T47D (cell line): ENCODE results near the gene USH2A.

Experiments used
- DNase-seq, 2 experiments: peaks; one replicate each; pipeline versions ENCODE4 v3.0.0 to v3.0.0-alpha.2; 2011 to 2012; ENCODE audit warnings: low read depth in 1 of 2, low spot score in 1 of 2
- JUND ChIP-seq: IDR thresholded peaks from 2 replicates; pipeline ENCODE4 v1.6.1; 2012; ENCODE audit warnings: low read depth
- in situ Hi-C: cut with HindIII; loops from 2 replicates; pipeline ENCODE4 v1.10.0; 2016; ENCODE audit warnings: low sequenced_read_pairs, low pct_unique_long_range_greater_than_20kb

The USH2A gene

DNA sequence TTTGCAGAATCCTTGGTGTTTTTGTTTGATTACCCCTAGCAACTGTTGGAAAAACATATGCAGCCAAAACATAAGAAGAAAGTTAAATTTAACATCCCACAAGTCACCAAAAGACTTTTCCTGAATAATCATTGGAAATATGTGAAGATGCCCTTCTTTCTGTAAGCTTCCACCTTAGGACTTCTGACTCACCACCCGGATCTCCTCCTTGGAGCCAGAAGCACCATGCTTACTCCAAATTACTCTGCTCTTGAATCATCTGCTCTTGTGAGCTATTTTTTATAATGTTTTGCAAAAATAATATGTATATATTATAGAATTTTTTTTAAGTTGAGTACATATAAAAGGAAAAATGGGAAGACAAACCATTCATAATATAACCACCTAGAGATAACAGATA lies 464.4 kb downstream of the USH2A start:
- TF ChIP-seq JUND, result no peak
- in situ Hi-C loops, result no loop called here
- no peak for DNase-seq

DNA sequence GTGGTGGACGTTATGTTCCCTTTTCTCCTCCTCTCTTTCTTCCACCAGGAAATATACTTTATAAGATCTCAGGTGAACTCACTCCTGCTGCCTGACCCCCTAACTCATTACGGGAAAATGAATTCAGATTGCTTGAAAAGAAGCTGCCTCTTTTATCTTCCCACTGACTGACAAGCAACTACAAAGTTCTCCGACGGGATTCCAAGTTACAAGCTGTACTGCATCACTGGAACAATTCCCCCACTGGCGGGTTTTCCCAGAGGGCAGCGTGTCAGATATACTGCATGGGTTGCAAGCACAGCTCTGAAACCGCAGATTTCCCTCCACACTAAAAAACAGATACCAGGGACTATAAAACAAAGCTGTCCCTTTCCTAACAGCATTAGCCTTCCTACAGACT lies 465.6 kb downstream of the USH2A start:
- in situ Hi-C loops, result no loop called here
- no peak for DNase-seq
- no peak for TF ChIP-seq JUND

DNA sequence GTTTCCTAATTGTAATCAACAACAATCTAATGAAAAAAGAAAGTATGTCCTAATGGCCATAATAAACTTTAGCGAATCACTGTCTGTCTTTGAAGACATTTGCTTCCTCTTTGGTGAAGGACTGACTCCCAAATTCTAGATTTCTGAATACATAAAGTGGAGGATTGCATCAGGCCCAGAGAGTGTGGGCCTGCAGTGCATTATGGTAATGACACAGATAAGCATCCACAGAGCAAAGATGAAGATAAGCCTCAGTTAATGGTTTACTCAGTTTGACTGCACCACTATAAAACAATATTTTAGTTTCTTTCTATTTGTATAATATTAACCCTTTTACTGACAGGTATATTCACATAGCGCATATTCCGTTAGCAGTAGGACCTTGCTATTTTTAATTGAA lies 490.7 kb downstream of the USH2A start:
- TF ChIP-seq JUND, result no peak
- no peak for DNase-seq
- in situ Hi-C loops, result no loop called here

DNA sequence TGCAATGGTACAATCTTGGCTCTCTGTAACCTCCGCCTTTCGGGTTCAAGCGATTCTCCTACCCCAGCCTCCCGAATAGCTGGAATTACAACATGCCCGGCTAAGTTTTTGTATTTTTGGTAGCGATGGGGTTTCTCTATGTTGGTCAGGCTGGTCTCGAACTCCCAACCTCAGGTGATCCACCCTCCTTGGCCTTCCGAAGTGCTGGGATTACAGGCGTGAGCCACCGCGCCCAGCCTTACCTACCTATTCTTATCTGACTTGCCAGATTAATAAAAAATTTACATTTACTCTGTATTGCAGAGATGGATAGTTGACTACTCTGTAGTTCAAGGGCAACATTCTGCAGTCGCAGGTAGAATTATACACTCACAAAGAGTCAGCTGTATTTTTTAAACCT lies 496.6 kb downstream of the USH2A start:
- no peak for TF ChIP-seq JUND
- no peak for DNase-seq
- in situ Hi-C loops, result no loop called here

DNA sequence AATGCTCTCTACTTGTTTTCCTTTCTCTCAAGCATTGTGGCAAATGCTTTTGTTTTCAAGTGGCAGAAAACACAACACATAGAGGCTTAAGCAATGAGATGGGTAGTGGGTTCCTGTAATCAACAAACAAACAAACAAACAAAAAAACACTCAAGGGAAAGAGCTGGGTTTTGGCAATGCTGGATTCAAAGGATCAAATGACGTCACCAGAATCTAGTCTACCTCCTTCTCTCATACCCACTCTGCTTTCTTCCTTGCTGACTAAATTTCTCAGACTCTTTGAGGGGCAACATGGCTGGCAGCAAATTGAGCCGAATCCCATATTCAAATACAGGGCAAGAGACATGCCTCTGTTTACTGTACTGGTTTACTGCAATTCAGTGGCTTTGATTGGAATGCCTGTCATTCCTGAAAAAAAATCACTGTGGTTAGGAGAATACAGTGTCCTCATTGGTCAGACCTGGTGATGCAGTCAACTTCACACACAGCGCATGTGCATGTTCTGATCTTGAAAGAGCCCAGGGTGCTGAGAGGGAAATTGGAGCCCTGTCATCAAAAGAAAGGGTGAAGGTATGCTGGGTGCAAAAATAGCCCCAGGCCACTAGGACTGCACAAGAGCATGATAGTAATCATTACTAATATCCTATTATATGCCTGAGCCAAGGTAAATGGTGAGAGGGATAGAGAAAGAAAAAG lies 500.0 kb downstream of the USH2A start:
- TF ChIP-seq JUND, result no peak
- in situ Hi-C loops, result no loop called here
- peak in 1 of 2 experiments; percentile 20 for DNase-seq

DNA sequence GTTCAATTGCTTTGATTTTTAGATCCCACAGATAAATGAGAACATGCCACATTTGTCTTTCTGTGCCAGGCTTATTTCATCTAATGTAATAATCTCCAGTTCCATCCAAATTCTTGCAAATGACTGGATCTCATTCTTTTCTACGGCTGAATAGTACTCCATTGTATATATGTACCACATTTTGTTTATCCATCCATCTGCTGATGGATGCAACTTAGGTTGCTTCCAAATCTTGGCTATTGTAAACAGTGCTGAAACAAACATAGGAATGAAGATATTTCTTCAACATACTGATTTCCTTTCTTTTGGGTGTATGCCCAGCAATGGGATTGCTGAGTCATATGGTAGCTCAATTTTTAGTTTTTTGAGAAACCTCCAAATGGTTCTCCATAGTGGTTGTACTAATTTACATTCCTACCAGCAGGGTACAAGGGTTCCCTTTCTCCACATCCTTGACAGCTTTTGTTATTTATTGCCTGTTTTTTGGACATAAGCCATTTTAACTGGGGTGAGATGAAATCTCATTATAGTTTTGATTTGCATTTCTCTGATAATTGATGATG lies 511.8 kb downstream of the USH2A start:
- no peak for TF ChIP-seq JUND
- in situ Hi-C loops, result no loop called here
- no peak for DNase-seq

DNA sequence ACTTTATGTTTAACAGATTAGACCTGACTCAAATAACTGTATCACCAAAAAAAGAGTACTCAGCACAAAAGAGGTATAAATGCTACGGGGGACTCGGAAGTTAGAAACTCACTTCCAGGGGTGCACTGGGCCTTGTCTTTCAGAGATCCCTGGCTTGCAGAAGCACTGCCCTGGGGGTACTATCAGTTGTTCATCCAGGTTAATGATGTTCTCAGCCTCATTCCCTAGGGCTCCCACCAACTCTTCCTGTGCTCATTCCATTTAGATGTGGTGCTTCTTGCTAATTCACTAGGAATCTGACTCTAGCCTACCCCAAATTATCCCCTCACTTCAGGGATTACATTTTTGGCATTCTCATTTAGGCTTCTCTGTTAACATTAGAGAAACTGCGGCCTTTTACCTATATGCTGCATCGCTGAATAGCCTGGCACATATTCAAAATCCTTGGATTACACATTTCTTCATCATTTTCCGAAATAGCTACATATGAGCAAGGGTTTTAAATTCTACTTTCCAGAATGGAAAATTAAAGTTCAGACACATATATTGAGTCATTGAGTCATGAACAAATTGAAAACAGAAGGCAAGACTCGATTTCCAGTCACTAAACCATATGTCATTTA lies 517.6 kb downstream of the USH2A start:
- no peak for DNase-seq
- in situ Hi-C loops, result no loop called here
- TF ChIP-seq JUND, result no peak

DNA sequence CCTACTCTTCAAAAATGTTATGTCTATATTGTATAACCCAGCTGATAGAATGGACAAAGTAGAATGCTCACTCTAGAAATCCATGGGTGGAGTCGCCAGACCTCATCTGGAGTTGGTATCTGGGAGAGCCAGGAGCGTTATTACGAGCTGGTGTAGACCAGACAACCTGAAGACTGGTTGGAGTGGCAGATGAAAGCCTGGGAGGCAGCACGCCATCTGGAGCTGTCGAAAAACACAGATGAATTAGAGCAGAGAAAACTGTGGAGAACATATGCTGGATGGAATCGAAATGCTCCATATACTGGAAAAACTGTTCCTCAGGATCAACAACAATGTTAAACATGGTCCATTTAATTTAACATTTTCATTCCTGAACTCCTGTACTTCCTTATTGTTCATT lies 522.6 kb downstream of the USH2A start:
- no peak for DNase-seq
- in situ Hi-C loops, result no loop called here

DNA sequence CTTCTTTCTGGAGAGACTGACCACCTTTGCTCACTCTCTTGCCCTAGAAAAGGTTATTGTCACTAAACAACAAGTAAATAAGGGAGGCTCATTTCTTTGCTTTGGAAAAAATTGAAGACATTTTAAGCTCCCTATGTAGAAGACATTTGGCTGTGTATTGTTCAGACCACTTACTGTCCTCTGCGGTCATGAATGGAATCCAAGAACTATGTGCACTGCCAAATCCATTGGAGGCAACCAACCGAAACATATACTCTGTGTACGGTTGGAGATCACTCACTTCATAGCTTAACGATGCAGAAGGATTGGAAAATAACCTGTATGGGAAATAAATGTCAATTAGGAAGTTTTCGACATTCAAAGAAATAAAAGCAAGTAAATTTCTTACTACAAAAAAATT lies 523.3 kb downstream of the USH2A start:
- in situ Hi-C loops, result no loop called here
- TF ChIP-seq JUND, result no peak
- no peak for DNase-seq

More for the DNA sequence above, 522.6 kb downstream of the USH2A start:
- no peak for TF ChIP-seq JUND

DNA sequence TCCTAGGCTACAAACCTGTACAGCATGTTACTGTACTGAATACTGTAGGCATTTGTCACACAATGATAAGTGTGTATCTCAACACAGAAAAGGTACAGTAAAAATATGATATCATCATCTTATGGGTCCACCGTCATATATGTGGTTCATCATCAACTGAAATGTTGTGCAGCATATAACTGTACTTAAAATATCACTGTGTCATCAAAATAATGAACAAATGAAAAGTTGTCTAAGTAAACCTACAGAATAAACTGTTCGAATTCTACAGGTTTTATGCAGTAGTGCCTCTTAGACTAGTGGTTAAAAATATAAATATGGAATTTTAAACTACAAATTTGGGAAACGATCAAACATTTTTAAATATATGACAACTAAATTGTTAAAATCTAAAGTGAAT lies 527.4 kb downstream of the USH2A start:
- no peak for DNase-seq
- no peak for TF ChIP-seq JUND
- in situ Hi-C loops, result no loop called here

DNA sequence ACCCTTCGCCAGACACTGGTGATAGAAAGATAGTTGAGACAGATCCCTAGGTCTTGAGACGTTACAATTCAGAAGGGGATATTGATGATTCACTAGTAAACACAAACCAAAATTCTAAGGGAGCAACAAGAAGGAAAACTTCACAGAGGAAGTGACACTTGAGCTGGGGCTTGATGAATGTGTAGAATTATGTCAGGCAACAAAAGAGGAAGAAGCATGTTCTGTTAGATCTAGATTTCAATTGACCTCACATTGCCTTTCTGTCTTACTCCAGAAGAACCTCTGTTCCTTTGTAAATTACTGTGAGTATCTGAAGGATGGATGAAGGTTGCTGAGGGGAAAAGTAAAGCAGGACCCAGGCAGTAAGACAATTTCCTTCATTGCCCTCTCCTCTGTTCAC lies 528.0 kb downstream of the USH2A start:
- no peak for TF ChIP-seq JUND
- in situ Hi-C loops, result no loop called here
- DNase-seq, result no peak

DNA sequence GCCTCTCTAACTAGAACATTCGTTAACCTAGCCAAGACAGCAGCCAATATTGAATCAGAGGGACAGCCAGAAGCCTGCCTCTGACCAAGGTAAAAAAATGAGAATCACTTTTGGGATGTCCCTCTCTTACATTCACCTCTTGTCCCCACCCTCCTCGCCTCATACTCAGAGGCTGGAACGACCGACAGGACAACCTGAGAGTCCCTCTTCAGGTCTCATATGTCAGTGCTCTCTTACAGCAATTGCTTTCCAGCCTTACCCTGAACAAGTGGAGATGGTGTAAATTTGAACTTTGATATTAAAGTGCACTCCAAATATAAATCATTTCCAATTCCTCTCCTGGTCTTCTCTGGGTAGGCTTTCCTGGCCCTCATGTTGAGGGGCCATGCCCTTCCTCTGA lies 528.6 kb downstream of the USH2A start:
- no peak for TF ChIP-seq JUND
- in situ Hi-C loops, result no loop called here
- DNase-seq, result no peak

DNA sequence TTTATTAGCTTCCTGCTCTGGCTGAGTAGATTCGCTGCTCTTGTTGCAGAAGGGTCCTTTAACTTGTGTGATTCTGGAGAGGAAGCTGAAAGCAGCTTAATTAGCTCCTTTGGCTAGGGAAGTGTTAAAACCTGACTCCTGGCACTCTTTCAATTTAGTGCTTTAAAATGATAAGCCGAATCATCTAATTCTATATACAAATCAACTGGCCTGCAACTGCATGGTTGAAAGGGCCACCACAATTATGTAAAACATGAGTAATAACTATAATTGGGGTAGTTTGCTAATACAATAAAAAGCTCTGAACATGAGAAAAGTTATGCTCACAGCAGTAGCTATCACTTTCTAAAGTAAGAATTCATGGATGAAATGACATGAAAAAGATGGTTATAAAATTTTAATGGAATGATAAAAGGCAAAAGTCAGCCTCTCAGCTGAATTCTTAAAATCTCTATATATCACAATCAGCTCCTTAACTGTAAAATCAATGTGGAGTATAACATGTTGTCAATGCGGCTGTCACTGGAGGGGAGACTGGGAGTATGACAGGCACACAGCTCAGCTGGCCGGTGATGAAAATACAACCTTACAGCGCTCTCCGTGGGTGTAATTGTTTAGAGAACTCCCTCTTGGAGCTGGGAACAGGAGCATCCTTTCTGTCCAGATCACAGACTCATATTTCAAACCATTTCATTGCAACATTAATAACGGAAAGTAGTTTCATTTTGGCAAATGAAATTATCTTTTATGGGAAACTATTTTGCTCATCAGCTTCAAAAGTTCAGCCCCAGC lies 531.8 kb downstream of the USH2A start:
- TF ChIP-seq JUND, result no peak
- DNase-seq, result no peak
- in situ Hi-C loops, result no loop called here
